Measurements from ENCODE around the gene PACSIN3. TPM values are rescaled to one million over a fixed set of nuclear protein-coding genes. Genes with fewer than 3 reads are reported as not detected.

Gene PACSIN3
- total and polyA plus RNA-seq, 2 donors (not counting 3 experiments of a cell fraction or from before 2014, with no cell fraction given), result 15.2 to 27.2 TPM

DNA sequence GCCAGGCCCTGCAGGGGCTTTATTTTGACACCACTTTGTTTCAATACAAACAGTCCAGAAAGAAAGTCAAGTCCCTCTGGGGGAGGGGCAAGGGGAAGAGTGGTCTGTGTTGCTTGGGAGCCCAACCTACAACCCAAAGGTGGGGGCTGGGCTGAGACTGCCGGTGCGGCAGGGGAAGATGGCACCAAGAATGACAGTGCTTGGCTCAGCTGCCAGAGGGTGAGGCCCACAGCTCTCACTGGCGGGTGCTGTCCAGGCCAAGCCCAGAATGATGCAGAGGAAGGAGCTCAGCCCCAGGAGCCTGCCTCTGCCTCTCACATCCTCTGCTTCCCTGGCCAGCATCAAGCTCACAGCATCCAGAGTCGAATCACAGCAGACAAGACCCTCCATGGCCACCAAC is 21.9 kb downstream of the PACSIN3 start:
- H3K9me3 ChIP-seq (replicated peaks; ENCODE audit: control insufficient read depth, insufficient read depth, low read length), result no peaks in the 10 kb centered on the region
- H3K9ac ChIP-seq (replicated peaks; ENCODE audit: extremely low read depth, insufficient read depth, low read length), result no peak overlapping the region
- no peak overlapping the region for H3K4me3 ChIP-seq (replicated peaks in 1 of 3; ENCODE audit: insufficient read depth in 1 of 3, low read depth in 1 of 3, low read length in 3 of 3)
- H3K79me2 ChIP-seq (ENCODE audit: control insufficient read depth, insufficient read depth, low read length), result peaks cover 4% of the 10 kb centered on the region
- no peaks in the 10 kb centered on the region for H3K4me1 ChIP-seq (ENCODE audit: control insufficient read depth, extremely low read depth, insufficient read depth, low read length)
- no peak overlapping the region for H3K27ac ChIP-seq (ENCODE audit: insufficient read depth, low read depth, low read length)
- peaks cover 11 to 46% of the 10 kb centered on the region in 2 experiments for H3K36me3 ChIP-seq (ENCODE audit: control insufficient read depth in 2 of 2, extremely low read depth in 1 of 2, insufficient read depth in 2 of 2, low read length in 2 of 2)
- H3K4me2 ChIP-seq (ENCODE audit: insufficient read depth, low read length), result no peak overlapping the region
- POLR2A ChIA-PET, result no interaction called here
- no peak for DNase-seq (ENCODE audit: low read depth, low spot score)
- intact Hi-C loops (cut with micrococcal nuclease) (no loop called here), dilution Hi-C loops (cut with MboI; ENCODE audit: extremely low pct_ligation_motif_present, low sequenced_read_pairs) (no loop called here)
- no peaks in the 10 kb centered on the region for H3K9me1 ChIP-seq (replicated peaks; ENCODE audit: control insufficient read depth, extremely low read depth, insufficient read depth, low read length)
- H2AFZ ChIP-seq (ENCODE audit: low read depth, low read length), result no peak overlapping the region
- no peaks in the 10 kb centered on the region for H4K20me1 ChIP-seq (replicated peaks; ENCODE audit: control insufficient read depth, extremely low read depth, insufficient read depth, low read length)
- FAIRE-seq, result no peak
- TF ChIP-seq, protein P1, sequence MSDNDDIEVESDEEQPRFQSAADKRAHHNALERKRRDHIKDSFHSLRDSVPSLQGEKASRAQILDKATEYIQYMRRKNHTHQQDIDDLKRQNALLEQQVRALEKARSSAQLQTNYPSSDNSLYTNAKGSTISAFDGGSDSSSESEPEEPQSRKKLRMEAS (IDR thresholded peaks at IDR 0.05; ENCODE audit: insufficient read depth, insufficient read length), result no peak
- TF ChIP-seq JUN (IDR thresholded peaks at IDR 0.05; ENCODE audit: borderline replicate concordance, insufficient read depth, insufficient read length, low read depth) (no peak), POLR2A (IDR thresholded peaks at IDR 0.05; ENCODE audit: low read depth, low read length) (no peak), EZH2 (IDR thresholded peaks at IDR 0.05; ENCODE audit: borderline replicate concordance, low read depth, low read length, severe bottlenecking) (no peak), POLR2AphosphoS5 (IDR thresholded peaks at IDR 0.05; ENCODE audit: insufficient read depth, low read depth, low read length) (no peak), FOS (IDR thresholded peaks at IDR 0.05; ENCODE audit: borderline replicate concordance, insufficient read depth, low read length) (no peak), MYC (IDR thresholded peaks at IDR 0.05; ENCODE audit: low read depth, low read length) (no peak), GATA2 (IDR thresholded peaks at IDR 0.05; ENCODE audit: insufficient read depth, insufficient read length, low read depth, low read length) (no peak)
- TF ChIP-seq, protein P2, sequence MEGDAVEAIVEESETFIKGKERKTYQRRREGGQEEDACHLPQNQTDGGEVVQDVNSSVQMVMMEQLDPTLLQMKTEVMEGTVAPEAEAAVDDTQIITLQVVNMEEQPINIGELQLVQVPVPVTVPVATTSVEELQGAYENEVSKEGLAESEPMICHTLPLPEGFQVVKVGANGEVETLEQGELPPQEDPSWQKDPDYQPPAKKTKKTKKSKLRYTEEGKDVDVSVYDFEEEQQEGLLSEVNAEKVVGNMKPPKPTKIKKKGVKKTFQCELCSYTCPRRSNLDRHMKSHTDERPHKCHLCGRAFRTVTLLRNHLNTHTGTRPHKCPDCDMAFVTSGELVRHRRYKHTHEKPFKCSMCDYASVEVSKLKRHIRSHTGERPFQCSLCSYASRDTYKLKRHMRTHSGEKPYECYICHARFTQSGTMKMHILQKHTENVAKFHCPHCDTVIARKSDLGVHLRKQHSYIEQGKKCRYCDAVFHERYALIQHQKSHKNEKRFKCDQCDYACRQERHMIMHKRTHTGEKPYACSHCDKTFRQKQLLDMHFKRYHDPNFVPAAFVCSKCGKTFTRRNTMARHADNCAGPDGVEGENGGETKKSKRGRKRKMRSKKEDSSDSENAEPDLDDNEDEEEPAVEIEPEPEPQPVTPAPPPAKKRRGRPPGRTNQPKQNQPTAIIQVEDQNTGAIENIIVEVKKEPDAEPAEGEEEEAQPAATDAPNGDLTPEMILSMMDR (IDR thresholded peaks at IDR 0.05; ENCODE audit: extremely low read depth in 1 of 2, insufficient read depth in 1 of 2, low read depth in 1 of 2, low read length in 2 of 2), result no peak
- BruUV-seq (replicated peaks), result TSS peak; percentile 7
- H3K27me3 ChIP-seq (ENCODE audit: control insufficient read depth in 2 of 2, insufficient read depth in 2 of 2, low read length in 2 of 2), result no peaks in the 10 kb centered on the region
- CTCF ChIA-PET, result interaction anchor here (4.5 kb wide), 1 partner anchor 11 kb away, joined by 36 read pairs; no protein-coding TSS in a partner anchor

Data from endothelial cell of umbilical vein (primary cell).